DMS 273 (cell line): ENCODE measurements around the gene SHISA8.
A peak's percentile ranks its signal among the peaks of the same experiment; 100 is the strongest.

Experiments
- DNase-seq: peaks from one replicate; lab custom pipeline; 2025; ENCODE audit not compliant: unreplicated experiment; lab: John Stamatoyannopoulos, UW

Gene SHISA8

DNA sequence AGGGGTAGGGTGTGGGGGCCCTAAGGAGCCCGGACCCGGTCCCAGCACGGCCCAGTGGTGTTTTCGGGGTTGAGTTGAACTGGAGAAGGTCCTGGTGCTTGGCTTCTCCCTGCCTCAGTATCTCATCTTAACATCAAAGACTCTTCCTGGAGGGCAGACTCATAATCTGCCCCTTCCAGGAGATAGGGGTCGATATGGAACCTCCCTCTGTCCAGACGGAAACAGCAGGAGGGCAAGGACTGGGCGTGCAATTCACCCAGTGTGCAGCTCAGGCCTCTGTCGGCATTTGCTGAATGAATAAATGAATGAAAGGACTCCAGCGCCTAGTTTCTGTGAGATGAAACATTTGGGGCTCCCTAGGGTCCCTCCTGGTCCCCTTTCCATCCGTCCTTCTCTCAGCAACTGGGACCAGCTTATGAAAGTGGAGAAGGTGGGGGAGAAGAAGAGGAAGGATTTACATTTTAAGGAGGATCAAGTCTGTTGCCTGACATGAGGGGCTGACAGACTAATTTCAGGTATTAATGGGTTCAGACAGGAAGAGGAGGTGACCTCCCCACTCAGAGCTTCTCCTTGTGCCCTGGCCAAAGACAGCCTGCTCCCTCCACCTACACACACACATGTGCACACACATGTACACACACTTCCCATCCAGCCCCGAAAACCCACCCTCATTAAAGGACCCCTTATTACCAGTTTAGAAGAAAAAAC is 1.1 kb upstream of the SHISA8 start:
- no peak for DNase-seq

DNA sequence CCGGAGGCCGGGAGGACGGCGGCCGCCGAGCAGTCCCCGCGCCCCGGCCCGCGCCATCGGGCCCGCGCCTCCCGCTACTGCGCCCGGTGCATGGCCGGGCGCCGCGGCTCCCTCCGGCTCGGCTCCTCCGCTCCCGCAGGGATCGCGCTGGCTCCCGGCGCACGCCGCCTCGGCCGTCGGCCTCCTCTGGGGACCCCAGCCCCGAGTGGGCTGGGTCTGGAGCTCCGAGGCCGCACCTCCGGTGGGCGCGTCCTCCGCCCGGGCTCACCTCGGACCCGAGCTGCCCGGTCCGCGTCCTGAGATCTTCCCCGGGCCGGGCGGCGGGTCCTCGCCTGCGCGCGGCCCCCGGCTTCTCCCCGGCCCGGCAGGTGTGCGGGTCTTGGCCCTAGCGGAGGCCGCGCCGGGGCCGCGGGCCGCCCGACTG is 251 bp downstream of the SHISA8 start:
- peak; percentile 53 for DNase-seq

DNA sequence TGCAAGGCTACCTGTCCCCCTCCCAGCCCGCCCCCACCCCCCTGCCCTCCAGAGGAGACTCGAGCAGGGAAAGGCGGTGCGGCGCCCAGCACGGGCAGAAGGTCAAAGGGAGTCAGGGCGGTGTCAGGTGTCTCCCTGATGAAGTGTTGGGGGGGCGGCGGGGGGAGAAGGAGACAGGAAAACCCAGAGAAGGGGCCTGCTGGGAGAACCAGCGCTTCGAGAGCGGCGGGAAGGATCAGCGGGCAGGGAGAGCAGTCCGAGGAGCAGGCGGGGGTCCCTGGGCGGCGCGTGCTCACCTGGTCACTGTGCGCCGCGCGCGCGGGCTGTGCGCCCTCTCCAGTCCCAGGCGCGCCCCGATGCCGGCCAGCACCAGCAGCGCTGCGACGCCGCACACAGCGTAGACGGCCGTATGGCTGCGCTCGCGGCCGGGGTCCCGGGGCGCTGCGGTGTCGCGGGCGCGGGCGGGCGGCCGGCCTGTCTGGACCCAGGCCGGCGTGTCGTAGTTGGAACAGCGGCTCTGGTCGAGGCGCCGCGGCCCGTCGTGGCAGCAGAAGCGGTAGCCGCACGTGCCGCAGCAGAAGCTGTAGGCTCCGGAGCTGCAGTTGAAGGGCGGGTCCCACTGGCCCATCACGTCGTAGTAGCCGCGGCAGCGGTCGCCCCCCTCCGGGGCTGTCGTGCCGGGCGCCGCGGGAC is 886 bp downstream of the SHISA8 start:
- DNase-seq: peak; percentile 53

DNA sequence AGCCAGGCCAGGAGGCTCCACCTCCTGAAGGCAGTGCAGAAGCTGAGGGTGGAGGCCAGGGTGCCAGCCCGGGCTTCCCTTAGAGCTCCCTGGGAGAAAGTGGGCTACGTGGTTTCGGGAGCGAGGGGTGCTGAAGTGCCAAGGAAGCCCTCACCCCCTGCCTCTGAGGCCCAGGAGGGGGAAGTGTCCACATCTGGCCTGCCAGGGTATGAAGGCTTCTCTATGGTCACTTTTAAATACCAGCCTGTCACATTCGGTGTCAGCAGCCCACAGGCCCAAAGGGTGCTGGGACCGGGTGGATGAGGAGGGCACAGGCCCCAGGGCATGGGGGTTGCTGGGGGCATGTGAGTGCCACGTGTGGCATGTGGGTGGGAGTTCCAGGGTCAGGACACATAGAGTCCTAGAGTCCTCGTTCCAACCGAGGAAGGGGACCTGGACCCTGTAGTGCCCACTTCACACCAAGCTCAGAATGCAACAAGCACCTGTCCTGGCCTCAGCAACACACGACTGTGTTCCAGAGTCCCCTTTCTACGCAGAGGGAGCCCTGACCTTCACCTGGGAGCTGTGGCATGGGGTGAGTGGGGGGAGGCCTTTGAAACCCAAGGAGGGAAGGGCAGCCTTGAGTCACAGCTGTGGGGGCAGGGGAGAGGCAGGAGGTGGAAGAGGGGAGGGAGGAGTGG is 1.7 kb downstream of the SHISA8 start:
- no peak for DNase-seq

DNA sequence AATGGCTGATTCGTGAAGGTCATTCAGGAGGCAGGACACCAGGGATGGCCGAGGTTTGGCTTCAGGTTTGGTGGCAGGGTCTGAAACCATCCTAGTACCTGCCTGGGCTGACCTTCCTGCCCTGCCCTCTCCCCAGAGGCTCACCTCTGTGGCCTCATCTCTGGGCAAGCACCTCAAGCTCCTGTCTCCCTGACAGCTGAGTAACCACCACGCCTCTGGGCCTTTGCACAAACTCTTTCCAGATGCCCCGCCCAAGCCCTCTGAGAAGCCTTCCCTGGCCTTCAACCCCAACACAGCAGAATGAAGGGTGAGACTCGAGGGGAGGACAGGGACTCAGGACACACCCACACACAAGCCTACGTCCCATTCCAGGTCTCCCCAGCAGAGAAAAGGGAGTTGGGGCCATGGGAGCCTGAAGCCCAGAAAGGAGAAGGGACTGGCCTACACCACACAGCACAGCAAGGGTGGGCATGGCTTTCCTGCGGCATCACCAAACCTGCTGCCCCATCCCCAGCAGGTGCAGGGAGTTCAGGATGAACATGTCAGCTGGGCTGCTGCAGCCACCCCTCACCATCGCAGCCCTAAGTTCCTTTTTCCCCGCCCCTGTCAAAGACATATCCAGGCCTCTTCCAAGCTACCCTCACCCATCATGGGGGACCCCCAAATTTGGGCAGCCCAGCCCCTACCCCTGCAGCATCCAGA is 2.4 kb downstream of the SHISA8 start:
- DNase-seq: no peak

DNA sequence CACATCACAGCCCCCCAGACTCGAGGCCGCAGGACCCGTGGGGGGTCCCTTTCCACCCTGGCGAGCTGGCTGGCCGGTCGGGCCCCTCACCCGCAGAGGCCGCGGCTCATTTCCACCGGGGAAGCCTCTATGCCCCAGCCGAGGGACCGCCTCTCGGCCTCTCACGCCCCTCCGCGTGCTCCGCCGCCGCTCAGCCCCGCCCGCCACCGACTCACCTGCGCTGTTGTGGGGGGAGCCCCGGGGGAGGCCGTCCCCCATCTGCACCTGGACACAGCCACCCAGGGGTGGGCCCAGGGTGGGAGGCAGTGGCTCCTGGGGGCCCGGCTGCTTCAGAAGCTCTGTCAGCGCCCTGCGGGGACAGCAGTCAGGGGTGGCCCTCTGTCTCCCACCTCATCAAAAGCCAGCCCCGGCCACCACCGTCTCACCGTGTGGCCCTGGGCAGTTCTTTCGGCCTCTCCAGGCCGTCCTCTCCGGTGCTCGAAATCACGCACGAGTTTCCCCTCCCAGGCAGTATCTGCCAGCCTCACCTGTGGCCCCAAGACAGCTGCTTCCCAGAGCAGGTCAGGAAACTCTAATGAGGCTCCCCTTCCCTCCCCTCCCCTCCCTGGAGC is 3.8 kb downstream of the SHISA8 start:
- DNase-seq: no peak

DNA sequence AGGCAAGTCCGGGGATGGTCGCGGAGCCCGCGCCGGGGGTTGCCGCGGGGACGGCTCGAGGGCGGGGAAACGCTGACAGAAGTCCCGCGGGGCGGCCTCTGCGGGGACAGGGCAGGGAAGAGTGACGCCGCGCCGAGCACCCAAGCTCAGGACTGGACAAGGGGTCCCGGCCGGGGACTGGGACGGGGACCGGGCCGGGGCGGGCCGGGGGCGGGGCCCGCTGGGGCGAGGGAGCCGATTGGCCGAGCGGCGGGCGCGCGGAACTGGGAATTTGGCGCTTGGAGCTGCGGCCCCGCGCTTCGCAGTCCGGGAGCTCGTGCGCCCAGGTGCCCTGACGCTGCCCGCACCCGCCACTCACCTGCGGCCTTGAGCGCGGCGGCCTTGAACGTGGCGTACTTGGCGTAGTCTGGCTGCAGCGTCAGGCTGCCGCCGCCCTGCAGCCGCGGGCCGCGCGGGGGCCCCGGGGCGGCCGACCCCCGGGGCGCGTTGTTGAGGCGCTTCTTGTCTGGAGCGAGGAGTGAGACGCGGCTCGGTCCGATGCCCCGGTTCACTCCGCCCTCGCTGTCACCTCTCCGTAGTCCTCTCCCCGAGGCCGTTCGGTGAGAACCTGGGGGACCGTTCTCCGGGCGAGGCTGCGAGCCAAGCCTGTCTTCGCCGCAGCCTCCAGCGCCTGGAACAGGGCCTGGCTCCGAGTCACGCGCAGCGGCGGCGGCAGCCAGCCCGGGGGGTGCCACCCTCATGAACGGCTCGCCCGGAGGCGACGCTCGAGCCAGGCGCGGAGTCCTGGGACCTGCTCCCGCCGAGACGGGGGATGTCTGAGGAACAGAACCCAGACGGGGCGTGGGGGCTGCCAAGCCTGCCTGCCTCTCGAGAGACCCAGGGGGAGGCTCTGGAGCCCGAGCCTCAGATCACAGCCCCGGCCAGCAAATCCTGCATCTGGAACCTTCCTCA is 4.5 kb downstream of the SHISA8 start:
- DNase-seq: peak; percentile 55

DNA sequence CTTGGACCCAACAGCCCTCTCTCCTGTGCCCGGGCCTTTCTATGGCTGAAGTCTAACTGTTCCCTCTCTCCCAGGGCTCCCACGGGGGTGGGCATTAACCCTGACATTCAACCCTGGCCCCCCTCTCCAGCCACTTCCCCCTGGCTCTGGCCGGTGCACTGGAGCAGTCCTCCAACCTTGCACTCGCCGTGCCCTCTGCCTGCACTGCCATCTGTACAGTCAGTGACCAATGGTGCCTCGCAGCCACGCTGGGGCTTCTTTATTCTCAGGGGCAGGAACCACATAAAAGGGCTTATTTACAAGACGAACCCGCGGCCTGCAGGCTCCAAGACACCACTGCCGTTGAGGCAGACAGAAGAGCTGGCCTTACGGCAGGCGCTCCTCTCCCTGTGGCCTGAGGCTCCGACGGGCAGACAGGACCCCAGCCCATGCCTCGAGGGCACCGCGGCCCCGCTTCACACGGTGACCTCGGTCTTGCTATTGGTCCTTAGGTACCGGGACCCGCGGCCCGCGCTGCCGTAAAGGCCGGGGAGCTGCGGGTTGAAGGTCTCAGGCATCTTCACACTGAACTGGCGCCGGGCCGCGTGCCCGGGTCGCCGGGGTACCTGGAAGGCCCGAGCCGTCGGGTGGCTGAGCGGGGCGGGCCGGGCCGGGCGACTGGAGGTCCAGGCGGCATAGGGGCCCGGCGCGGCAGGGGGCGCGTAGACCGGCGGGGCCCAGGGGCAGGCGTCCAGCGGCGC is 5.4 kb downstream of the SHISA8 start:
- no peak for DNase-seq

DNA sequence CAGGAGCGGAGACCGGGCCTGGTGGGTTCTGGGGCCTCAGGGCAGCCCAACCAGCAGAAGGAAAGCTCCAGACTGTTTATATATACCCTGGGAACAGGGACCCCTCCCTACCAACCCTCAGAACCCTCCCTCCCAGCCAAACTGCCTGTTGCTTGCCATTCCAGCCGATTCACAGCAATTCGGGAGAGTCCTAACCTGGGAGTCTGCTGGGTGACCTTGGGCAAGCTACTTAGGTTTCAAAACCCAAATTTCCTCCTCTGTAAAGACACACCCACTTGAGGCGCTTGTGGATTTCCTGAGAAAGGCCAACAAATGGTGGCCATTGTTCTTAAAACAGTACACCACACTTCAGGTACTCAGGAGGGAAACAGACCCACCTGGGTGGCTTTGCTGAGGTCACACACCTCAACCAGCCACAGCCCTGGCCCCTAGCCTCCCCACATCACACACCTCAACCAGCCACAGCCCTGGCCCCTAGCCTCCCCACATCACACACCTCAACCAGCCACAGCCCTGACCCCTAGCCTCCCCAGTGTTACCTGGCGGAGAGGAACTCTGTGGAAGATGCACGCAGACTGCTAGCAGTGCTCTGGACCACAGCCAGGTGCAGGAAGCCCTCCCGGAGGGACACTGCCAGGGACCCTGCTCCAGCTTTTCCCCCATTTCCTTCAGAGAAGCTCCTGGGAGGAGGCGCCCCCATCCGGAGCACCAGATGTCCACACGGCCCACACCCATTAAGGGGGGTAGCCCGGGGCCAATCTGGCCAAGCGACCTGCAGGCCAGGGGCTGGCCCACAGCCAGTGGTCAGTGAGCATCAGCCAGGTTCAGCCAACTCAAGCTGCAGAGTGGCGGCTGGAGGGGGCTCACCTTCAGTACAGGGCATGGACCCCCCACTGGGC is 6.2 kb downstream of the SHISA8 start:
- peak; percentile 35 for DNase-seq

DNA sequence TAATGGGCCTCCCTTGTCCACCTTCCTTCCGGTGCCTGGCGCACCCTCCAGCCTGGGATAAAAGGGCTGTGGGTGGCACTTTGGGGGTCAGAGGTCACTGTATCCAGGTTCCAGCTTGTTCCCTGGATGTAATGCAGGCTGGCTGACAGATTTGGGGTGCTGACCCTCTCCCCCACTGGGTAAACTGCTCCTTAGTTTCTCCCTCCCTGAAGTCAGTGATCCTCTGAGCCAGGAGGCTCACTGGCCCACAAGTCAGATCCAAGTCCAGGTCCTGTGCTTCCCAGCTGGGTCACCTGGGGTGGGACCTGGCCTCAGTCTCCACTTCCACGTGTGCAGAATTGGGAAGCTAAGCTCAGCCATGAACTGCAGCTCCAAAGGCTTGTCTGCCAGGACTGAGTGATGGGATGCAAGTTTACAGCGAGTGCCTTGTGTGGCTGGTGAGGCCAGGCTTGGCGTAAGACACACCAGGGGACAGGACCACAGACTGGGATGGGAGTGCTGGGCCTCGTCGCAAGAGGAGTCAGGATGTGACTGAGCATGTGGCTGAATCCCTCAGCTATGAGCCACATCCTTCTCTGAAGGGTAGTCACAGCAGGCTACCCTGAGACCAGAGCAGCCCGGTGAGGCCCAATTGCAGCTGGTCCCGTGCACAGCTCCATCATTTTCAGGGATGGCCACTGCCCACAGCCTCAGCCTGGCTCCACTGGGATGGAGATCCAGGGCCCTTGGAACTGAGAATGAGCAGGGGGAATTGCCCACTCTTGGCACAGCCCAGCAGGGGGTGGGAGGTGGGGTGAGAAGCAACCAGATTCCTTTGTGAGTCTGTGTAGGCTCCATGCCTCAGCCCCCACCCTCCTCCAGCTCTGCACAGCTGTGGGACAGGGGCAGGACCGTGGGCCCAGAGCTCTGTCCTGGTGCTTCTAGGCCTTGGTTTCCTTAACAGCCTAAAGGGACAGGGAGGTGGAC is 7.2 kb downstream of the SHISA8 start:
- DNase-seq: peak; percentile 24

DNA sequence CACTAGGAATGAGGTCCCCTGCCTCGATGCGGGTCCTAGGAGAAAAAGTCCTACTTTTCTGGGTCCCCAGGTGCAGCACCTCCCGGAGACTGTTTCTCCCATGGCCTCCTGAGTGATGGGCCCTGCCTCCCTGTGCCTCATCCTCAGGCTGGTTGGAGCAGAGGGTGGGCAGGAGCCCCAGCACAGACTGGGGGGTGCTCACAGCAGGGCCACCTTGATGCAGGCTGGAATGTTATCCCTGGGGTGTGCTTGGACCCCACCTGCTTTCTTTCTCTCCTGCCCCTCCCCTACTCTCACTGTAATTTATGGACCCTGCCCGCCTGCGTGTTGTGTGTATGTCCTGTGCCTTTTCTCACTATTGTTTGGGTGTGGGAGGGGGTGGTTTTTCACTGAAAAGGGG is 8.1 kb downstream of the SHISA8 start:
- no peak for DNase-seq

DNA sequence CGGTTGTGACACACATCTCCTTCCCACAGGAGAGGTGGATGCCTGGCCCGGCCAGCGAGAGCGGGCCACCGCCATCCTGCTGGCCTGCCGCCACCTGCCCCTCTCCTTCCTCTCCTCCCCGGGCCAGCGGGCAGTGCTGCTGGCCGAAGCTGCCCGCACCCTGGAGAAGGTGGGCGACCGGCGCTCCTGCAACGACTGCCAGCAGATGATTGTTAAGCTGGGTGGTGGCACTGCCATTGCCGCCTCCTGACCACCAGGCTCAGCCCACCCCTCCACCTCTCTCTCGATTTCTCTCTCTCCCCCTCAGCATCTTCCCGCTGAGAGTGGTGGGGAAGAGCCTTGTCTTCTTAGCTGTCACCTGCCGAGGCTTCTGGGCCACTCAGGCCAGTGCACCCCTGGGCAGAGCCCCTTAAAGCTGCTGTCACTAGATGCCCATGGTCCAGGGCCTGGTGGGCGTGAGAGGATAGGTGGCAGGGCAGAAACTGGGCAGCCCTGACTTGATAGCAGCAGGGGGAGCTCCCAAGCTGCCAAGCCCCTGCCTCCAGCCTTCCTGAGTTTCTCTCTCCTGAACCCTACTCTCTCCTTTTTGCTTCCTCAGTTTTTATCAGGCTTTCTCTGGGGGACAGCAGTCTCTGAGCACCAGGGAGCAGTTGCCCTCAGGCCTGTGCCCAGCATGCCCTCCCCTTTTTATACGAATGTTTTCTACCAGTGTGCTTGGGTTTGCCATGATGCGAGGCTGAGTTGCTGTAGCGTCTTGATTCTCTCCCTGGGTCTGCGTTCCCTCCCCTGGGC is 9.3 kb downstream of the SHISA8 start:
- peak; percentile 15 for DNase-seq

DNA sequence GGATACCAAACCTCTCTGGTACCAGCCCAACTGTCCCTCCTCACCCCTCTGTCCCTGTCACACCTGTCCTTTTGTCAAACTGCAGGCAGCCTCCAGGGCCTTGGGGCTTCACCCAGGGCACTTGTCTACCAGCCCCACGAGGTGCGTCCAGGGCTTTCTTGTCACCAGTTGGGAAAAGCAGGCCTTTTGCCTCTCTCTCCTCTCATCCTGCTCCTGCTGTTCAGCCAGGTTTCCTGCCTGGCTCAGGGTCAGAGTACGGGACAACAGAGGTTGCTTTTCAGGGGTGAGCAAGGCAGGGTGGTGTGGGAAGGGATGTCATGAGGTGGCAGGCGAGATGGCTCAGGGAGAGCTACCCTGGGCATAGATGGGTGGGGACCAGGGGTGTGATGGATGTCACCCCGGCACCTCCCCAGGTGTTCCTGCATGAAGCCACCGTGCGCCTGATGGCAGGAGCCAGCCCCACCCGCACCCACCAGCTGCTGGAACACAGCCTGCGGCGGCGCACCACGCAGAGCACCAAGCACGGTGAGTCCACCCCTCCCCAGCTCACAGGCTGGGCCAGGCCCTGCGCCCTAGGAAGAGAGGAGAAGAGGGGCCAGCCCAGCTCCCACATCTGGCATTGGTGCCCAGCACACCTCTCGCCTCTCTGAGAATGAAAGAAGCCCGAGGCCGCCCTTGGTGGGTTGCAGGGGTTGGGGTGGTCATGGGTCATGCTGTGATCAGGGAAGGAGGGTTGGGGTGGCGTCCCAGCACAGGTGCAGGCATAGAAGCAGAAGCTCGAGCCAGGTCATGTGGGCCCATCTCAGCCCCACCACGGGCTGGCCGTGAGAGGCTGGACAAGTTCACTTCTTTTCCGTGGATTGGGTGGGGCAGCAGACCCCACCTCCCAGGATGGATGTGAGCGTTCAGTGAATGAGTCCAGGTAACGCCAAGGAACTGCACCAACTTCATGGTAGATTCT is 10.1 kb downstream of the SHISA8 start:
- no peak for DNase-seq

DNA sequence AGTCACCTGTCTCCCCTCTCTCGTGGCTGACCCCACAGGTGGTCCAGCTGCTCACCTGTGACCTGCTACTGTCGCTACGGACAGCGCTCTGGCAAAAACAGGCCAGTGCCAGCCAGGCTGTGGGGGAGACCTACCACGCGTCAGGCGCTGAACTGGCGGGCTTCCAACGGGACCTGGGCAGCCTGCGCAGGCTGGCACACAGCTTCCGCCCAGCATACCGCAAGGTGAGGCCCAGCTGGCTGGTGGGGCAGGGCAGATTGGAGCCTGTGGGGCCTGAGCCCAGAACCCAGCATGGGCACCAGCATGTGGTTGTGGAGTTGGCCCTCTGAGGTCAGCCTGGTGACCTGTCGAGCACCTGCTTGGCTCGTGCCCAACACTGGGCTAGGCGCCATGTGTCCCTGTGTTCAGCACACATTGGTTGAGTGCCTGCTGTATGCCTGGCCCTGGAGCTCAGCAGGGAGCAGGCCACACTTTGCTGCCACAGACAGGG is 11.9 kb downstream of the SHISA8 start:
- DNase-seq: peak; percentile 30

DNA sequence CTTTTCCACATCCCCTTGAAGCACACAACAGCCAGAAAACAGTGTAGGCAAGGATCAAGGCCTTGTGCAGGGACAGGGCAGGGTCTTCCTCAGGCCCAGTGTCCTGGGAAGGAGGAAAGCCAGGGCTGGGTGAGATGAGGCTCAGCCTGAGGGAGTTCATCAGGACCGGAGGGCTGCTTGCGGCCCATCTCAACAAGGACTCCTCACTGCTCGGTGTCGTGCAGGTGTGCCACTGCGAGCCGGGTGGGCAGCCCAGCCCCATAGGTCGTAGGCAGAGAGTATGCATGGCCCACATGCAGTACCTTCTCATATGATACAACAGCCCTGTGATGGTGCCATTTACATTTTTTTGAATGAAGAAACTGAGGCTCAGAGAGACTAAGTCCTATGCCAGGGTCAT is 12.9 kb downstream of the SHISA8 start:
- no peak for DNase-seq
